Measurements from ENCODE around the gene ESPN.
A peak's percentile ranks its signal among the peaks of the same experiment; 100 is the strongest.
"Not testable (repeated sequence)": the region's sequence is repeated elsewhere in the genome, so short reads cannot be mapped to it uniquely, and the experiment has no call there.

ESPN gene

DNA sequence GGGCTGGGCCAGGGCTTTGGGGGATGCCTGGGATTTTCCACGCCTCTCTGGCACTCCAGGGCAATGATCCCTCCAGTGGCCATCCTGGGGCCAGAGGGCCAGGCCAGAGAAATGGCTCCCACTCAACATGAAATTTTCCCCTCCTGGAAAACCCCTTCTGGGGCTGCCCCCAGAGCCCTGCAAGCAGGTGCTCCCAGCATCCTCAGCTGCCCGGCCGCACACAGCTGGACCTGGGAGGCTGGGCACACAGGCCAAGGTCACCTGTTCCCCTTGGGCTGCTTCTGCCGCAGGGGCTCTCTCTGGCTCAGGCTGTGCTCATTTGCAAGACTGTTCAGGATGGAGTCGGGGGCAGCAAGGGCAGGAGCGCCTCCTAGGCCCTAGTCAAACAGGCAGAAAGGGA is 3.9 kb downstream of the ESPN start:
- DNase-seq = not testable (repeated sequence)

DNA sequence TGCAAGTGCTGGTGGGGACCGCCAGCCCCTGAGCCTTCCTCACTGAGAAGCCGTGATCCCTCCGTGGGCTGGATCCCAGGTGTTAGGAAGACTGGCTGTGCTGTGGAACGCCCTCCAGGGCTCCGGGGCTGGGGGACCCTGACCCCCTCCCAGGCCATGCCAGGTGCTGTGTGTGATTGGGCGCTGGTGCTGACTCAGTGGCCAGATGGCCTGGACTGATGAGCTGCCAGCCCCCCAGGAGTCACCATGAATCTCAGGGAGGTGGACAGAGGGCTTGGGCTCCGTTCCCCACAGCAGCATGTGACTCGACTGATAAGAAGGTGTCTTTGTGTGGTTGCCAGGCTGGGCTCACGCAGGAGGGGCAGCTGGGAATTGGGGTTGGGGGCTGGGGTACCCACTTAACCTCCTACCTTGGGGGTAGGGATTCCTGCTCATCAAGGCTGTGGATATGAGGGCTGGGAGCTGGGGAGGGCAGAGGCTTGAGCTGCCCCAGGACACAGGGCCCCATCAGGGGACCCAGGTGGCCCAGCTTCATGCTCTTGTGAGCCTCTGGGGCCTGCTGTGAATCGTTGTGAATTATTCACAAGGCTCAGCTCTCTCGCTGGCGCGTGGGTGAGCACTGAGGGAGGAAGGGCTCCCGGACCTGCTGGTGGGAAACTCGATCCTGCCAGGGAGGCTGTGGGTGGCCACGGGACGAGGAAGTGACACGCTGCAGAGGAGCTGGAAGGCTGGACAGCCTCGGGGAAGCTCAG is 5.3 kb downstream of the ESPN start:
- DNase-seq = not testable (repeated sequence)

DNA sequence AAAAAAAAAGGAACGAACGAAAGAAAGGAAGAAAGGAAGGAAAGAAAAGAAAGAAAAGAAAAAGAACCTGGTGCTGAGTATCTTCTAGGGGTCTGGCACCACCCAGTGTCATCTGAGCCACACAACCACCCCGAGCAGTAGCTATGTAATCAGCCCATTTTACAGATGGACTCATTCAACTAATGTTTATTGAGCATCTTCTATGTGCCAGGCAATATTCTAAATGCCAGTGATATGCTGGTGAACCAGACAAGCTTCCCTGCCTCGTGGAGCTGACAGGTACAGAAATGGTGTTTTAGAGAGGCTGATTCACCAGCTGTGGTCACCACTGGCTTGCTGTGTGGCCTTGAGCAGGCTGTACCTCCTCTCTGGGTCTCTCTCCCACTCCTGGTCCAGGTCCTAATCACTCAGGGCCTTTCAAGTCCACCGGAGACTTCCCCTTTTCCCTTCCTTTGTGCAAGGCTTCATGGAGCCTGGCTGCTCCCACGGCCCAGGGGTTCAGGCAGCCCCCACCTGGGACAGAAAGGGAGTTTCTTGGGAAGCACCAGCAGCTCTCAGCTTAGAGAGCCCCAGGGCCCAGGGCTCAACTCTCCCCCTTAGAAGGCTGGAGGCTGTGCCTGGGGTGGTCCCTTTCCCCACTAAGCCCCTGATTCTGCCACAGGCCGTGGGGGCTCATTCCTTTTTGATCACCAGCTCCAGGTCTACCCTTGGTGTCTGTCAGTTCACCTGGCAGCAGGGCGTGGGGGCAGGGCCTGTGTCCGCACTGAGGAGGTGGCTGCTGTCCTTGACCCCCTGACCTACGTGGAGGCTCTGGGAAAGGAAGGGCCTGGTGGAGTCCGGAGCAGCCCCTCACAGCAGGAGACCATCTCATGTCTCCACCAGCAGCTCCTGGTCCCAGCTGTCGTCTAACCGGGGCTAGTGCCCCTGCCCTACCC is 7.3 kb downstream of the ESPN start:
- not testable (repeated sequence) for DNase-seq

DNA sequence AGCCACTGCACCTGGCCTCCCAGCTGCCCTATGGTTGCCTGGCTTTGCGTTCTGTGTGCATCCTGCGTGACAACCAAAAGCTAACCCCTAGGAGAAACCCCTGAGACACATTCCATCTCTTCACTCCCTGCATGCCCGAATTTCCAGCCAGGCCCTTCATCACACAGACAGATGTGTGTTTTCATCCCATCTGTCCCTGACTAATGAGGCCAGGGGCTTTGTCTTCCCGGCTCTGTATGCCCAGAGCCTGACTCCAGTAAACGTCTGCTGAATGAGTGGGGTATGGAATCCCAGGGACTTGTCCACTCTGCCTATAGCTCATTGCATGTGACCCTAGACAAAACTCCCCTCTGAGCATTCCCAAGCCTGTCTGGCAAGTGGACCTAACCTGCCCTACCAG is 9.6 kb downstream of the ESPN start:
- no peak for DNase-seq

DNA sequence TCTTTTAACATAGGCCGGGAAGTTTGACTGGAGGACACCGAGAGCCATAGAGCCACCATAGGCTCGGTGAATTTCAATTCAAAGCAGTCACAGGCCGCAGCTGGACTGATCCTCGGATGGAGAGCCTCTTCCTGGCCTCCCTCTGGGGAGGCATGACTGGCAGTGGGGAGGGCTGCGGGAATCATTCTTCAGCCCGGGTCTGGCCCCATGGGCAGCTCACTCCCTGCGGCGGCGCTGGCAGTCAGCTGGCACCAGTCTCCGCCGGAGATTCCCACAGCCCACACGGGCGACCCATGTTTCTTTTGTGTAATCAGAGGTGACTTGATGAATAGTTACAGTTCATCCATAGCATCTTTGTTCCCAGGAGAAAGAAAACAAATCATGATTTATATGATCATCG is 10.6 kb downstream of the ESPN start:
- DNase-seq = no peak

DNA sequence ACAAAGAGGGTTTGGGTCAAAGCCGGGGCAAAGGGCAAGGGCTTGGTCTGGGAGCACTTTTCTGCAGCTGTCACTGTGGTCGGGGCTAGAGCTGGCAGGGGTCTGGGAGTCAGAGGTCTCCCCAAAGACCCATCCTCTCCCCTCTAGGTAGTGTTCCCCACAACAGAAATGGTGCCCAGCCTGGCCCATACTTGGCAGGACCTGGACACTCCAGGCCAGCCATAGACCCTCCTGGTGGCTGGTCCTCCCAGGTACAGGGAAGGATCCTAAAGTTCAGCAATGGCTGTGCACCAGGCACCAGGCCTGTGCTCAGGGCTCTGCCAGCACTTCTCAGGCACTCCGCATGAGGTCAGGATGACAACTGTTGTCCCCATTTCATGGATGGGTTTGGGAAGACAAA is 11.0 kb downstream of the ESPN start:
- DNase-seq = no peak

DNA sequence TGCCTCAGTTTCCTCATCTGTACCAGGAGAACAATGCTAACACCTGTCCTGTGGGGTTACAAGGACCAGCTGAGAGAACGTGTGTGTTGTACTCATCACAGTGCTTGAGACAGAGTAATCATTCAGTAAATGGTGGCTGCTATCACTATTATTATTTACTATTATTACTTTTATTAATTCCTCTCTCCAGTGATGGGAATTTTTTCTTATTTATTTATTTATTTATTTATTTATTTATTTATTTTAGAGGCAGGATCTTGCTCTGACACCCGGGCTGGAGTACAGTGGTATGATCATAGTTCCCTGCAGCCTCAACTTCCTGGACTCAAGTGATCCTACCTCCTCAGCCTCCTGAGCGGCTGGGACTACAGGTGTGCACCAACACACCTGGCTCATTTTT is 11.7 kb downstream of the ESPN start:
- DNase-seq = not testable (repeated sequence)

DNA sequence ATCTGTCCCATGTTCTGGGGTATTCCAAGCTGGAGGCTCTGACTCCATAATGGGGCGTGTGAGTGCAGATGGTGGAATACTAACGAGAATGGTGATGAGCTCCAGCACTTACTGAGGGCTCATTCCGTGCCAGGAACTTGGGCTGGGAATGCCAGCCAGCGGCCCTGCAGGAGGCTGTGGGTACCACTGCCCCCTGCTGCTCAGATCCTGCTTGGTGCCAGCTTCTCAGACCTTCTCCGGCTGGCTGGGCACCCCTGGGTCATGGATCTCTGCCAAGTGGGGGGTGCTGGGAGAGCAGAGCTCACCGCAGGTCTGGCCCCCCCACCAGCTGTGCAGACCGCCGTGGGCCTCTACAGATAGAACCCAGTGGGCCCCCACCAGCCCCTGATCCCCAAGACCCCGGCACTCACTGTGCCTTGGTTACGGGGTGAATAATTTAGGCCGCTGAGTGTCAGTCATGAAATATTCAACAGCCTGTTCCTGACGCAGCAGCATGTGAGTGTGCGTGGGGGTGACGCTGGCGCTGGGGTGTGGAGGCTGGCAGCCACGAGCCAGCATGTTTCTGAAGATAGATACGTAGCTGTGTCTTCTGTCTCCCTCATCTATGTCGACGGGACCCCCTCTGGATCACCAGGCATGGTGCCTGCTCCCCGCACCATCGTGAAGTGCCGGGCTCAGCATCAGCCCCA is 12.6 kb downstream of the ESPN start:
- peak in 1 of 2 experiments; percentile 74 for DNase-seq

DNA sequence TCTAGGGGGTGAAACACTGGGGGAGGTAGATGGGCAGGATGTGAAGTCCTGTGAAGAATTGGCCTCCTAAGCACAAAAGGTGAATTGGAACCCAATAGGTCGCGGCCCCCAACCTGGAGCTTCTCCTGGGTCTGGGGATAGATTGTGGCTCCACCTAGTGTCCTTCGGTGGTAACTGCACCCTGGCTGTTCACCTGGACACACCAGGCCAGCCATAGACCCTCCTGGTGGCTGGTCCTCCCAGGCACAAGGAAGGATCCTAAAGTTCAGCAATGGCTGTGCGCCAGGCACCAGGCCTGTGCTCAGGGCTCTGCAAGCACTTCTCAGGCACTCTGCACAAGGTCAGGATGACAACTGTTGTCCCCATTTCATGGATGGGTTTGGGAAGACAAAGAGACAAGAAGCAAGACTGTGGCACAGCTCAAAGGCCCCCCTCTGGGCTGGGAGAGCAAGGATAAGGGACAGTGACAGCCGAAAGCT is 13.5 kb downstream of the ESPN start:
- peak; percentile 73 to 87 for DNase-seq

DNA sequence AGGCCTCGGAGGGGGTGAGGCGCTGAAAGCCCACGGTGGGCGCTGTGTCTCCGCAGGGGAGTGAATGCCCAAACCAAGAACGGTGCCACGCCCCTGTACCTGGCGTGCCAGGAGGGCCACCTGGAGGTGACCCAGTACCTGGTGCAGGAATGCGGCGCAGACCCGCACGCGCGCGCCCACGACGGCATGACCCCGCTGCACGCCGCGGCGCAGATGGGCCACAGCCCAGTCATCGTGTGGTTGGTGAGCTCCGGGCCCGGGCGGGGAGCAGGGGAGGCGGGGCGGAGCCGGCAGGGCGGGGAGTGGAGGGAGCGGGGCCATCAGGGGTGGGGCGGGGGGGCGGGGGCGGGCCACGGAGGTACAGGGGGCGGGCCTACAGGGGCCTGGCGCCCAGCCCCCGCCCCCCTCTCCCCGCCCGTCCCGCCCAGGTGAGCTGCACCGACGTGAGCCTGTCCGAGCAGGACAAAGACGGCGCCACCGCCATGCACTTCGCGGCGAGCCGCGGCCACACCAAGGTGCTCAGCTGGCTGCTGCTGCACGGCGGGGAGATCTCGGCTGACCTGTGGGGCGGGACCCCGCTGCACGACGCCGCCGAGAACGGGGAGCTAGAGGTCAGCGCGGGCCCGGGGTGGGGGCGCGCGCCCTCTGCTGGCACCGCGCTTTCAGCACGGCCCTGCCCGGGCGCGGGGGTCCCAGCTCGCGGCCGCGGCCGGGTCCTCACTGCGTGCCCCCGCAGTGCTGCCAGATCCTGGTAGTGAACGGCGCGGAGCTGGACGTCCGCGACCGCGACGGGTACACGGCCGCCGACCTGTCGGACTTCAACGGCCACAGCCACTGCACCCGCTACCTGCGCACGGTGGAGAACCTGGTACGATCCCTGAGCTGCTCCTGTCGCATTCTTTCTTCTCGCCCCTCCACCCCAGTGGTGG is 15.9 kb downstream of the ESPN start:
- DNase-seq = peak in 1 of 2 experiments; percentile 86

DNA sequence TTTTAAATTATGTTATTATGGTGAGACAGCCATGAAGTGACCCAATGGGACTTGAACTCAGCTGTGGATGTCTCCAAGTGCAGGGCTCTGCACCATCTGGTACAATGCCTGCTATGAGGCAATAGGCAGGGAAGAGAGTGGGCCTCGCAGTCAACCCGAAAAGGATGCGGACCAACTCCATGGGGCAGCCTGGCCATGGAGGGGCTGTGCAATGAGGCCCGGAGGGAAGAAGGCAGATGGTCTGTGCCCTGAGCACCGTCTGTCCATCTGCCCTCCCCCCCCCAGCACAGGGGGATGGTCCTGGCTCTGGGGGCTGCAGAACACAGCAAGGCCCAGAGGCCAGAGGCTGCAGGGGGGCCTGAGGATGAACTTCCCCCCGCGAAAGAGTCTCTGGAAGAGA is 17.0 kb downstream of the ESPN start:
- DNase-seq = no peak

DNA sequence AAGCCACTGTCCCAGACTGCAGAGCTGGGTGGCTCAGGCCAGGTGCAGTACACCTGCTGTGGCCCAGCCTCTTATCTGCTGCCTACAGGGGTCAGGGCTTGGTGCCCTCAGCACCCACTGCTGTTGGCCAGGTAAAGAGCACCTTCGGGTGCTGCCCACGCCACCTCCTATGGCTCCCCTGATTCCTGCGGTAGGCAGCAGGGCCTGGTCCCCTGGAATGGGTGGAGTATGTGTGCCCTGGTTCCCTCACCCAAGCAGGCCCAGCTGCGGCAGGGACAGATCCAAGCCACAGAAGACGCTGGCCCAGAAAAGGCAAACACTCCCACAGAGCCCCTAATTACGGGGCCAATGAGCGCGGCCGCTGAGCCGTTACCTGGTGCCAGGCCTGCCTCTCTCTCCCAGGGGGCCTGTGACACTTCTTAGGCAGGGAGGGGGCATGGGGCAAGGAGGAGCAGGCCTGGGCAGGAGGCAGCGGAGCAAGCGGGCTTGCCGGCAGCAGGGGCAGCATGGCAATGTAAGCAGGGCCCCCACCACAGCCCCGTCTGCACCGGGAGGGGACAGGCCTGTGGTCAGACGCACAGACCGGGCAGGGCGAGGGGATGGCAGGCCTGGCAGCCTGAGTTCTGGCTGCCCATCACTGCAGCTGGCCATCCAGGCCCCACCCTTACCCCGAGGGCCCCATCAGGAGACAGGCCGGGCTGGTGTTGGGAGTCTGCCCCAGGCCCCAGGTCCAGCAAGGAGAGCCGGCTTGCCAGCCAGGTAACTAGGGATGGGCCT is 19.0 kb downstream of the ESPN start:
- DNase-seq = peak in 1 of 2 experiments; percentile 48

DNA sequence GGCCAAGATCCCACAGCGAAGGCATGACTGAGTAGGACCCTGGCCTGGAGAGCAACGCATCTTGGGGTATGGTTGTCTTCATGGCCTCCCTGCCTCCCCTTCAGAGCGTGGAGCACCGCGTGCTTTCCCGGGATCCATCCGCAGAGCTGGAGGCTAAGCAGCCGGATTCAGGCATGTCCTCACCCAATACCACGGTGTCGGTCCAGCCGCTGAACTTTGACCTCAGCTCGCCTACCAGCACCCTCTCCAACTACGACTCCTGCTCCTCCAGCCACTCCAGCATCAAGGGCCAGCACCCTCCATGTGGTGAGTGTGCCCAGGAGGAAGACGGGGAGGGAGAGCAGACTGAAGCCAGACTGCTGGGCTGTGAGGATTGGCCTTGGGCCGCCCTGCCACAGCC is 19.8 kb downstream of the ESPN start:
- no peak for DNase-seq

DNA sequence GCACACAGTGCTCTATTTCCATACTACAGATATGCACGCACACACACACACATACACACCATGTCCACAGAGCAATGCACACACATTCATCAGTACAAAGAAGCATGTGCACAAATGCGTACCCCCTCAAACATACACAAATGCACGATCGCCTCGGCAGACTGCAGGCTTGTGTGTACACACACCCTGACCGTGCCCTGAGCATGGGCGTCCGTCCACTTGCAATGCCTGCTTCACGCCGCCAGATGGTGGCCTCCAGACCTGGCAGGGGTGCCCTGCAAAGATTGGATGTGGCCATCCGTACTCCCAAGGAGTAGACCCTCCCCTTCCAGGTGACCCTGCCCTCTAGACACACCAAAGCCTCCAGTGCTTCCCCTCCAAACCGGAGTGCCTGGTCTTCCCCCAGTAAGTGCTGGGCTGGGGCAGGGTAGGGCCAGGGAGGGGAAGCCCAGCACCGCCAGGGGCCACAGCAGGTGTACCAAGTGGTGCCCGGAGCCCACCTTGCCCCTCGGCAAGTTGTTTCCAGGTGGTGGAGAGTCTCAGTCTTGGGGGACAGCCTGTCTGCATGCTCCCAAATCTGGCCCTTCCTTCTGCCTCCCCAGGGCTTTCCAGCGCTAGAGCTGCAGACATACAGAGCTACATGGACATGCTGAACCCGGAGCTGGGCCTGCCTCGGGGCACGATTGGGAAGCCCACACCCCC is 20.6 kb downstream of the ESPN start:
- peak; percentile 73 to 88 for DNase-seq

DNA sequence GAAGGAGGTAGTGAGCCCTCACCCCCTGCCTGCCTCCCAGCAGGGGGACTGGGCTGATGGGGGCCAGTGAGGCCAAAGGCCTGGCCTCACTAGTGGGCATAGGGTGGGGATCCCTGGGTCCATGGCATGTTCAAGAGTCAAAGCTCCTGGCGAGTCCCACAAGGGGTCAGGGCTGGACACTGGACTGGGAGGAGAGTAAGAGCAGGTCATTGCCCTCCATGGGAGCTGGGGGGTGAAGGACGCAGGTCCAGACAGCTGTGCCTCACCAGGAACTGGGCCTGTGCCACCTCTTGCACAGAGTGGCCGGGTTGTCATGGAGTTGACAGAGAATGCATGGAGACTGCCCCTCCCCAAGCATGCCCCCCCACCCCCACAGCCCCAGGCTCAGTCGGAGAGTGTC is 21.4 kb downstream of the ESPN start:
- not testable (repeated sequence) for DNase-seq

DNA sequence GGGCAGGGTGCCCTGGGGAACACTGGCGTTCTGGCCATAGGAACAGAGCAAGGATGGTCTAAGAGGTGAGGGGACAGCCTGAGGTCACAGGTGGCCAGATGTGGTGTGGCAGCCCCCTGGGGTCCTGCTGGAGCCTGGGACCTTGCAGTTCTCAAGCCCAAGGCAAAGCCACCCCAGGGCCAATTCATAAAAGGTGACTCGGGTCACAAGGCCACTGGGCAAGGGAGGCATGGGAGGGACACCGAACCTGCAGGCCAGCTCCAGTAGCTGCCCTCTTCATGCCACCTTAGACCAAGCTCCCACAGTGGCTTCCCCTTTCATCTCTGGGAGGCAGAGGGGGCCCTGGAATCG is 22.1 kb downstream of the ESPN start:
- DNase-seq = no peak

DNA sequence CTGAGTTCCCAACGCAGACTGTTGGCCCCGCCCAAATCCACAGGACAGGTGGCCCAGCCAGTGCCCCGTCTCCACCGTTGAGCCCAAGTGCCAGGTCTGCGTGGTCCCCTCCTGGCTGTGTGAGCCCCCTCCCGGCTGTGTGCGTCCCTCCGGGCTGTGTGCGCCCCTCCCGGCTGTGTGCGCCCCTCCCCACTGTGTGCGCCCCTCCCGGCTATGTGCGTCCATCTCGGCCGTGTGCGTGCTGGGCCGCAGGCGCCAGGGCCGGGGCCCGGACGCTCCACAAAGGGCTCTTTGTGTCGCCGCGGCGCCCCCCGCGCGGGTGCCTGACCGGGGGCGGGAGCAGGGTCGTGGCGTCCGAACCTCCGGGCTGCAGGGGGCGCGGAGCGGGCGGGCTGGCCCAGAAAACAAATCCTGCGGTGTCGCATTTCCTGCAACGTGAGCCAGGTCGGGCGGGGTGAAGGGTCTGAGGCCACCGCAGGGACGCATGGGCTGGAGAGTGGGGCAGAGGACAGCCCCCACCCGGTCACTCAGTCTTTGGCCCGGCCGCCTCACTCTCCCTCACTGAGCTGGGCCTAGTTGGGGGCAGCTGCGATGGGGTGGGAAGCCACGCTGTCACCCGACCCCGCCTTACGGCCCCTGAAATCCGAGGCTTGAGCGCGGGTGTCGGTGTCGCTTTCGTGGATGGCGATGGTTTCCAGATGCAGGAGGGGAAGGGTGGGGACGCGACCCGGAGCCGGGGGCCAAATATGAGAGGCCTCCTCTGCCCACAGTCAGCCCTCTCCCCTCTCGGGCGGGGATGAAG is 22.6 kb downstream of the ESPN start:
- peak; percentile 77 to 93 for DNase-seq

DNA sequence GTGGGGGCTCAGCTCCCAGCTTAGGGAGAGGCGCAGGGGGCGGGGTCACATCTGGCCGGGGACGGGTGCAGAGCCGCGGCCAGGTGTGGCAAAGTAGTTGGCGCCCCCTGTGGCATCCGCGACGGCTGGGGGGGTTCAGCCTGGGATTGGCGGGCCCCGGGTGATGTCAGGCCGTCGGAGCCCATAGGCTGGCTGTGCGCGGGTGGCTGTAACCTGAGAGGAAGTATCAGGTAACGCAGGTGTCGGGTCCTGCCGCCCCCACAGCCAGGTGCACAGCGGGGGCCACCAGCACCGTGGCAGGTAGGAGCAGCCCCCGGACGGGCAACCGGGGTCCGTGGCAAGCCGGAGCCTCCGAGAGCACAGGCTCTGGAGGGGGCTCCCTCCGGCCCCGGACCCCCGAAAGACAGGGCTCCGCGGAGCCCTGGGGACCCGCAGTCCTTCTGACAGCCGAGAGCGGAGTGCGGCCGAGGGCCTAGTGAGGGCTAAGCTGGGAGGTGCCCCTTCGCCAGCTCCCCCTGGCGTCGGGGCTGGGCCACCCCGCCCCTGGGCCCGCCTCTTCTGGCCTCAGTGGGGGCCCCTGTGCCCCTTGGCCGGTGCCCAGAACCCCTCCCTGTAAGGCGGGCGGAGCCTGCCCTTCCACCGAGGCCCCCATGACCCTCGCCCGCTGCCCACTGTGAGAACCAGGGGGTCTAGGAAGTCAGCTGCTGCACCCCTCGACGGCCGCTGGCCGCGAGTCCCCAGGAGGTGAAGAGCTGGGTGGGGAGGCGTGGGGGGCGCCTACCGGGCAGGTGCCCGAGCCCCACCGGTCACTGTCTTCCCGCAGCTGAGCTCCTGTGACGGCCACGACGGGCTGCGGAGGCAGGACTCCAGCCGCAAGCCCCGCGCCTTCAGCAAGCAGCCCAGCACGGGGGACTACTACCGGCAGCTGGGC is 23.5 kb downstream of the ESPN start:
- DNase-seq = peak; percentile 85 to 98

All from NCI-H526 (cell line).